Superior temporal gyrus (tissue), 1 donor: ENCODE measurements around the gene FPGS.
A peak's percentile ranks its signal among the peaks of the same experiment; 100 is the strongest.

Experiments used
- DNase-seq: peaks from one replicate; pipeline ENCODE4 v3.0.0-alpha.2; 2016; ENCODE audit errors: extremely low spot score

FPGS gene

DNA sequence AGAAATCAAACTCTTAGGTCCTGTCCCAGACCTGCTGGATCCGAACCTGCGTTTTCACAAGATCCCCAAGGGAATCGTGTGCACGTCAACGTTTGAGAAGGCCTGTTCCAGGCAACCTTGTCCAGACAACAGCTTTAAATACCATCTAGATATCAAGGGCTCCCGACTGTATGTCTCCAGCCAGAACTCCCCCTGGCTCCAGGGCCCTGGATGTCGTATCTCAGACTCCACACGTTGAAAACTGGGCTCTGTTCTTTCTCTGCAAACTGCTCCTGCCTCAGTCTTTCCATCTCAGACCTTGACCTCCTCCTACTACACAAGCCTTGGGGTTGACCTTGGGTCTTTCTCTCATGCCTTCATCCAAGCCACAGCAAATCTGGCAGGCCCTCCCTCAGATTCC, 57.6 kb downstream of the FPGS start:
- no peak for DNase-seq

DNA sequence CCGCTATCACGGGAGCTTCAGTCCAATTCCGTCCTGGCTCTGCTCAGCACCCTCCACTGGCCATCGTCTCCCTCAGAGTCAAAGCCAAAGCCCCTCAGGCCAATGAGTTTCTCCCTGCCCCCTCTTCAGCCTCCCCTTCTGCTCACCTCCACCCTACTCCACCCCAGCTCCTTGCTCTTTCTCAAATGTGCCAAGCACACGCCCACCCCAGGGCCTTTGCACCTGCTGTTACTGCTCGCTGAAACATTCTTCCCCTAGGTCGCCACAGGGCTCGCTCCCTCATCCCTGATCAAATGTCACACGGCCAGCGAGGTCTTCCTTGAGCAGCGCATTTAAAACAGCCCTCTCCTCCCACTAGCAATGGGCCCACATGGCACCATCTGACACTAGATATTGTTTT, 58.1 kb downstream of the FPGS start:
- DNase-seq = no peak

GRCh38 chr9:127862075-127863011, 59.7 kb downstream of the FPGS start:
- peak; percentile 14 for DNase-seq

DNA sequence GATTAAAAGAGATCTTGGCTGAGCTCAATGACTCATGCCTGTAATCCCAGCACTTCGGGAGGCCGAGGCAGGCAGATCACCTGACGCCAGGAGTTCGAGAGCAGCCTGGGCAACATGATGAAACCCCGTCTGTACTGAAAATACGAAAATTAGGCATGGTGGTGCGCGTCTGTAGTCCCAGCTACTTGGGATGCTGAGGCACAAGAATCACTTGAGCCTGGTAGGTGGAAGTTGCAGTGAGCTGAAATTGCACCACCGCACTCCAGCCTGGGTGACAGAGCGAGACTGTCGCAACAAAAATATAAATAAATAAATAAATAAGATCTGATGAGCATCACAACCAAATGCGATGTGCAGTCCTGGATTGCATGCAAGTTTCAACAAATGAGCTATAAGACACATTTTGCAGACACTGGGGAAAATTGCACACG, 60.5 kb downstream of the FPGS start:
- no peak for DNase-seq
